ENCODE data around the gene CENPA.

DNA sequence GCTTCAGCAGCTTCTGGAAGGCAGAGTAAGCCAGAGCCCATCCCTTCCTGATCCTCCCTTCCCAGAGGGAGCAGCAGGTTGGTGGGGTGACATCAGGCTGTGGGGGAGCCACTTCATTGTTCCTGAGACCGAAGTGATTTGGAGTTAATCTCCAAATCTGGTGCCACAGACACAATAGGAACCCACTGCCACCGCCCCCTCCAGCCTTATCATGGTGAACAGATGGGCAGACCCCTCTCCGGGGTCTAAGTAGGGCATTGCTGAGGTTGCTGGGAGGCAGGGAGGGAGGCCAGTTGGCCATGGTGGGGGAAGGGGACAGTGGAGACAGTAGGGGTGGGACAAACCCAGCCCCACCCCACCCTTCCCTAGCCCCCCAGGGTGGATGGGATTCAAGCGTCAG lies 47.4 kb upstream of the CENPA start:
- TF ChIP-seq, protein P1, sequence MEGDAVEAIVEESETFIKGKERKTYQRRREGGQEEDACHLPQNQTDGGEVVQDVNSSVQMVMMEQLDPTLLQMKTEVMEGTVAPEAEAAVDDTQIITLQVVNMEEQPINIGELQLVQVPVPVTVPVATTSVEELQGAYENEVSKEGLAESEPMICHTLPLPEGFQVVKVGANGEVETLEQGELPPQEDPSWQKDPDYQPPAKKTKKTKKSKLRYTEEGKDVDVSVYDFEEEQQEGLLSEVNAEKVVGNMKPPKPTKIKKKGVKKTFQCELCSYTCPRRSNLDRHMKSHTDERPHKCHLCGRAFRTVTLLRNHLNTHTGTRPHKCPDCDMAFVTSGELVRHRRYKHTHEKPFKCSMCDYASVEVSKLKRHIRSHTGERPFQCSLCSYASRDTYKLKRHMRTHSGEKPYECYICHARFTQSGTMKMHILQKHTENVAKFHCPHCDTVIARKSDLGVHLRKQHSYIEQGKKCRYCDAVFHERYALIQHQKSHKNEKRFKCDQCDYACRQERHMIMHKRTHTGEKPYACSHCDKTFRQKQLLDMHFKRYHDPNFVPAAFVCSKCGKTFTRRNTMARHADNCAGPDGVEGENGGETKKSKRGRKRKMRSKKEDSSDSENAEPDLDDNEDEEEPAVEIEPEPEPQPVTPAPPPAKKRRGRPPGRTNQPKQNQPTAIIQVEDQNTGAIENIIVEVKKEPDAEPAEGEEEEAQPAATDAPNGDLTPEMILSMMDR (IDR thresholded peaks at IDR 0.05): no peak
- no peak for TF ChIP-seq EP300 (IDR thresholded peaks at IDR 0.05)

Measured in tibial nerve (tissue), 4 donors.